CD14-positive monocyte (primary cell): ENCODE measurements around the gene MS4A4E. TPM values are rescaled to one million over a fixed set of nuclear protein-coding genes. Genes with fewer than 3 reads are reported as not detected.

Experiments
- DNase-seq, 3 donors: peaks; one replicate each; pipeline ENCODE4 v3.0.0-alpha.2; 2011 to 2022
- H2AFZ ChIP-seq: 2 replicates; pipeline ENCODE4 v1.6.0; 2012; ENCODE audit warnings: mild to moderate bottlenecking, low read depth, low read length, inconsistent platforms; ENCODE audit not compliant: insufficient read depth, poor library complexity, severe bottlenecking
- H3K27ac ChIP-seq, 2 donors: 1 replicate in 1 of 2; 2 replicates in 1 of 2; pipeline ENCODE4 v1.5.1; 2012 to 2013; ENCODE audit warnings: low read length in 2 of 2, control low read depth in 1 of 2, inconsistent platforms in 1 of 2, low read depth in 1 of 2, mild to moderate bottlenecking in 1 of 2
- H3K27me3 ChIP-seq, 2 donors: one replicate each; pipeline versions ENCODE4 v1.6.0 to v1.6.1; 2011 to 2013; ENCODE audit warnings: low read length in 2 of 2; ENCODE audit not compliant: control insufficient read depth in 2 of 2, insufficient read depth in 2 of 2
- H3K36me3 ChIP-seq, 2 donors: replicated peaks in 1 of 2; 1 replicate in 1 of 2; 2 replicates in 1 of 2; pipeline versions ENCODE4 v1.5.1 to v1.6.1; 2012 to 2013; ENCODE audit warnings: low read length in 2 of 2, control low read depth in 1 of 2, inconsistent platforms in 1 of 2, mild to moderate bottlenecking in 1 of 2; ENCODE audit not compliant: insufficient read depth in 2 of 2, control insufficient read depth in 1 of 2
- H3K4me1 ChIP-seq, 2 donors: 1 replicate in 1 of 2; 2 replicates in 1 of 2; pipeline versions ENCODE4 v1.5.1 to v1.6.1; 2012 to 2013; ENCODE audit warnings: low read length in 2 of 2, control low read depth in 1 of 2, inconsistent platforms in 1 of 2, mild to moderate bottlenecking in 1 of 2, moderate library complexity in 1 of 2; ENCODE audit not compliant: insufficient read depth in 2 of 2, control insufficient read depth in 1 of 2
- H3K4me2 ChIP-seq: replicated peaks from 2 replicates; pipeline ENCODE3; 2012; ENCODE audit warnings: low read length, moderate library complexity, mild to moderate bottlenecking; ENCODE audit not compliant: poor library complexity, severe bottlenecking; ENCODE audit errors: extremely low read depth
- H3K4me3 ChIP-seq, 3 experiments: fragments of 200-600 bp in 1 of 3; sonication (generic) in 1 of 3; replicated peaks in 1 of 3; 1 replicate in 2 of 3; 2 replicates in 1 of 3; pipeline ENCODE4 v1.5.1; 2011 to 2013; ENCODE audit warnings: low read length in 3 of 3, mild to moderate bottlenecking in 3 of 3, control low read depth in 2 of 3, low read depth in 2 of 3, inconsistent platforms in 1 of 3, moderate library complexity in 1 of 3
- H3K79me2 ChIP-seq: 2 replicates; pipeline ENCODE4 v1.6.0; 2012; ENCODE audit warnings: mild to moderate bottlenecking, control low read depth, inconsistent platforms, low read length, moderate library complexity; ENCODE audit not compliant: insufficient read depth
- H3K9ac ChIP-seq: 2 replicates; pipeline ENCODE4 v1.6.0; 2017; ENCODE audit warnings: low read length, mild to moderate bottlenecking; ENCODE audit not compliant: insufficient read depth, poor library complexity, severe bottlenecking
- H3K9me3 ChIP-seq, 2 donors: replicated peaks in 1 of 2; 1 replicate in 1 of 2; 2 replicates in 1 of 2; pipeline versions ENCODE4 v1.5.1 to v1.6.1; 2012 to 2013; ENCODE audit warnings: low read length in 2 of 2, control low read depth in 1 of 2; ENCODE audit not compliant: control insufficient read depth in 1 of 2, insufficient read depth in 1 of 2
- H4K20me1 ChIP-seq: 2 replicates; pipeline ENCODE4 v1.6.0; 2012; ENCODE audit warnings: mild to moderate bottlenecking, low read length, control low read depth, moderate library complexity; ENCODE audit not compliant: insufficient read depth
- H3K27ac Mint-ChIP-seq, 7 donors: one replicate each; pipeline ENCODE4 v1.8.0; 2020; ENCODE audit warnings: mild to moderate bottlenecking in 7 of 7, mixed read lengths in 7 of 7, moderate library complexity in 6 of 7, inconsistent platforms in 2 of 7
- H3K27me3 Mint-ChIP-seq, 3 donors: one replicate each; pipeline ENCODE4 v1.8.0; 2021 to 2022; ENCODE audit warnings: low read depth in 3 of 3, mild to moderate bottlenecking in 3 of 3, mixed read lengths in 3 of 3, moderate library complexity in 3 of 3, inconsistent platforms in 1 of 3
- H3K36me3 Mint-ChIP-seq, 2 donors: one replicate each; pipeline ENCODE4 v1.8.0; 2020; ENCODE audit warnings: mixed read lengths in 2 of 2, inconsistent platforms in 1 of 2, mild to moderate bottlenecking in 1 of 2
- H3K4me1 Mint-ChIP-seq: one replicate; pipeline ENCODE4 v1.8.0; 2020; ENCODE audit warnings: mild to moderate bottlenecking, mixed read lengths
- H3K4me3 Mint-ChIP-seq, 2 donors: one replicate each; pipeline ENCODE4 v1.8.0; 2020; ENCODE audit warnings: mild to moderate bottlenecking in 2 of 2, mixed read lengths in 2 of 2, moderate library complexity in 1 of 2
- H3K9me3 Mint-ChIP-seq, 7 donors: one replicate each; pipeline ENCODE4 v1.8.0; 2020 to 2022; ENCODE audit warnings: mixed read lengths in 7 of 7, mild to moderate bottlenecking in 6 of 7, moderate library complexity in 6 of 7, inconsistent platforms in 2 of 7
- WGBS: methylation state at CpG from one replicate; pipeline ENCODE4 v1.1.5; 2013; ENCODE audit warnings: missing lambda C conversion rate; ENCODE audit not compliant: insufficient coverage; 5-methylcytosine and 5-hydroxymethylcytosine counted together
- intact Hi-C, 2 donors: fragments of 100-400 bp; cut with micrococcal nuclease; formaldehyde crosslinking; loops; one replicate each; pipeline versions ENCODE4 v1.15.0 to v1.15.1; 2023
- polyA plus RNA-seq, 3 donors: library from polyadenylated mRNA; depleted of rRNA in 1 of 3; unstranded in 2 of 3; stranded (reverse) in 1 of 3; fragments of 300-500 nt in 2 of 3; fragments of >200 nt in 1 of 3; fragmentation: Illumina TruSeq in 2 of 3; gene quantifications; 1 replicate in 2 of 3; 2 replicates in 1 of 3; pipeline ENCODE4 v1.2.3, GENCODE V29; 2012 to 2021
- TF ChIP-seq, protein P1 (sequence below): fragments of 200-600 bp; IDR thresholded peaks from one replicate; pipeline ENCODE4 v1.8.0; 2022; ENCODE audit warnings: antibody characterized with exemption, mild to moderate bottlenecking

The MS4A4E gene
- polyA plus RNA-seq, 3 donors: 1.00 to 10.2 (median 1.1) TPM

DNA sequence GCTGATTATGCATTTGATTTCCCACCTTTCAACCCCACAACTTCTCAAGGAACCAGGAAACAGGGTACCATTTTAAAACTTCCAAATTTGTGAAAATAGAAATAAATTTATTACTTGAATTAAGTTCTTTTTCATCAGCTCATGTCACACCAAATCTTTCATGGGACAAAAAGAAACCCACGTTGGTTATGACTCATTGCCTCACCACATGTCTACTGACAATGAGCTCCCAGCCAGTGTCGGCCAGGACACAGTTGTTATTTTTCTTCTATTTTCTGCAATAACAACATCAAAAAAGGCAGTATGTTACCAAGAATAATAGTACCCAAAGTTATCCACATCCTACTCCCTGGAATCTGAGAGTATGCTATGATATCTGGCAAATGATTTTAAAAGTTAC is 77.4 kb downstream of the MS4A4E start:
- H3K4me2 ChIP-seq: no peak overlapping the region
- peaks cover 0 to 3% (median 0%) of the 10 kb centered on the region in 3 donors for H3K27me3 Mint-ChIP-seq
- no peak overlapping the region for H3K27ac Mint-ChIP-seq
- TF ChIP-seq, protein P1, sequence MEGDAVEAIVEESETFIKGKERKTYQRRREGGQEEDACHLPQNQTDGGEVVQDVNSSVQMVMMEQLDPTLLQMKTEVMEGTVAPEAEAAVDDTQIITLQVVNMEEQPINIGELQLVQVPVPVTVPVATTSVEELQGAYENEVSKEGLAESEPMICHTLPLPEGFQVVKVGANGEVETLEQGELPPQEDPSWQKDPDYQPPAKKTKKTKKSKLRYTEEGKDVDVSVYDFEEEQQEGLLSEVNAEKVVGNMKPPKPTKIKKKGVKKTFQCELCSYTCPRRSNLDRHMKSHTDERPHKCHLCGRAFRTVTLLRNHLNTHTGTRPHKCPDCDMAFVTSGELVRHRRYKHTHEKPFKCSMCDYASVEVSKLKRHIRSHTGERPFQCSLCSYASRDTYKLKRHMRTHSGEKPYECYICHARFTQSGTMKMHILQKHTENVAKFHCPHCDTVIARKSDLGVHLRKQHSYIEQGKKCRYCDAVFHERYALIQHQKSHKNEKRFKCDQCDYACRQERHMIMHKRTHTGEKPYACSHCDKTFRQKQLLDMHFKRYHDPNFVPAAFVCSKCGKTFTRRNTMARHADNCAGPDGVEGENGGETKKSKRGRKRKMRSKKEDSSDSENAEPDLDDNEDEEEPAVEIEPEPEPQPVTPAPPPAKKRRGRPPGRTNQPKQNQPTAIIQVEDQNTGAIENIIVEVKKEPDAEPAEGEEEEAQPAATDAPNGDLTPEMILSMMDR: no peak
- H3K9ac ChIP-seq: no peak overlapping the region
- intact Hi-C loops: loop anchor here in 1 of 2 donors (5.0 kb wide), 1 partner anchor 37 kb away; no protein-coding TSS in a partner anchor
- peaks cover 0 to 4% (median 2%) of the 10 kb centered on the region in 7 donors for H3K9me3 Mint-ChIP-seq
- no peaks in the 10 kb centered on the region for H3K79me2 ChIP-seq
- H3K4me3 ChIP-seq: no peak overlapping the region
- no peak for DNase-seq
- H3K4me1 Mint-ChIP-seq: peaks cover 24% of the 10 kb centered on the region
- H3K27me3 ChIP-seq: no peaks in the 10 kb centered on the region
- H2AFZ ChIP-seq: no peak overlapping the region
- peaks cover 57 to 67% of the 10 kb centered on the region in 2 donors for H3K36me3 Mint-ChIP-seq
- peaks cover 29% of the 10 kb centered on the region for H4K20me1 ChIP-seq
- no peak overlapping the region for H3K4me3 Mint-ChIP-seq
- no peak overlapping the region for H3K27ac ChIP-seq
- no peaks in the 10 kb centered on the region for H3K9me3 ChIP-seq
- H3K4me1 ChIP-seq: peaks cover 10 to 20% of the 10 kb centered on the region in 2 donors
- WGBS: 43% methylated on average over 1 of the region's 2 CpGs
- H3K36me3 ChIP-seq: peaks cover 27 to 60% of the 10 kb centered on the region in 2 donors

DNA sequence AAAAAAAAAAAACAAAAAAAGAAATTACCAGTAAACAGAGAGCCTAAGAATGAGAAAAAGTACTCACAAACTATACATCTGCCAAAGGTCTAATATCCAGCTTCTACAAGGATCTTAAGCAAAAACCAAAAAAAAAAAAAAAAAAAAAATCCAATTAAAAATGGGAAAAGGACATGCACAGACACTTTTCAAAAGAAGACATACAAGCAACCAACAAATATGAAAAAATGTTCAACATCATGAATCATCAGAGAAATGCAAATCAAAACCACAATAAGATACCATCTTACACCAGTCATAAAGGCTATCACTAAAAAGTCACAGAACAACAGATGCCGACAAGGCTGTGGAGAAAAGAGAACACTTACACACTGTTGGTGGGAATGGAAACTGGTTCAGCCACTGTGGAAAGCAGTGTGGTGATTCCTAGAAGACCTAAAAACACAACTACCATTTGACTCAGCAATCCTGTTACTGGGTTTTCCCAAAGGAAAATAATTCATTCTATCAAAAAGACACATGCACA is 78.3 kb downstream of the MS4A4E start:
- Histone ChIP-seq H3K4me2 (no peak overlapping the region), H3K27me3 (no peaks in the 10 kb centered on the region), H3K4me1 (peaks cover under 1 to 11% of the 10 kb centered on the region in 2 donors), H3K79me2 (no peaks in the 10 kb centered on the region), H3K27ac (no peak overlapping the region), H3K4me3 (no peak overlapping the region), H4K20me1 (peaks cover 20% of the 10 kb centered on the region), H3K36me3 (peaks cover 22 to 63% of the 10 kb centered on the region in 2 donors), H2AFZ (no peak overlapping the region), H3K9ac (no peak overlapping the region), H3K9me3 (no peaks in the 10 kb centered on the region)
- Mint-ChIP-seq H3K9me3 (peaks cover 0 to 3% (median 2%) of the 10 kb centered on the region in 7 donors), H3K27ac (peak overlapping the region in 1 of 7 donors; percentile 34), H3K27me3 (peaks cover 0 to 1% (median 0%) of the 10 kb centered on the region in 3 donors), H3K4me1 (peaks cover 15% of the 10 kb centered on the region), H3K36me3 (peaks cover 60 to 67% of the 10 kb centered on the region in 2 donors), H3K4me3 (no peak overlapping the region)
- intact Hi-C loops: loop anchor here in 1 of 2 donors (5.0 kb wide), 1 partner anchor 38 kb away; no protein-coding TSS in a partner anchor
- whole genome bisulfite sequencing: no CpG with 5 or more reads among the region's 1 CpG
- TF ChIP-seq, protein P1: no peak
- DNase-seq: no peak
